PC-3 (cell line): ENCODE results near the gene FBXL7. TPM values are rescaled to one million over a fixed set of nuclear protein-coding genes. Genes with fewer than 3 reads are reported as not detected.

Source experiments
- ATAC-seq: fragments of 200-7000 bp; cut with Tn5 transposase; 2 replicates; pipeline ENCODE4 v1.9.1; 2020; ENCODE audit warnings: mild to moderate bottlenecking, moderate library complexity
- BruUV-seq: library from RNA; stranded (reverse); fragments of 400-500 nt; replicated peaks from 2 replicates; lab custom pipeline; 2021; lab: Mats Ljungman, UMichigan
- CTCF ChIA-PET: fragments of 300-600 bp; sonication (Branson Sonifier 250); formaldehyde crosslinking; loops from one replicate; lab custom pipeline; 2022; ENCODE audit warnings: antibody characterized with exemption; lab: Charles Lee
- POLR2A ChIA-PET: fragments of 300-600 bp; sonication (Branson Sonifier 250); formaldehyde crosslinking; loops from one replicate; lab custom pipeline; 2022; ENCODE audit warnings: antibody characterized with exemption; ENCODE audit not compliant: unreplicated experiment; lab: Charles Lee
- DNase-seq: peaks from one replicate; pipeline ENCODE4 v3.0.0-alpha.2; 2015
- H2AFZ ChIP-seq: fragments of 300-600 bp; sonication (generic); 2 replicates; pipeline ENCODE4 v1.6.0; 2016; ENCODE audit warnings: antibody characterized with exemption, low read length
- H3F3A ChIP-seq: fragments of 300-600 bp; sonication (generic); one replicate; pipeline ENCODE4 v1.6.0; 2017; ENCODE audit warnings: antibody characterized with exemption, low read length, control low read depth, mild to moderate bottlenecking; ENCODE audit not compliant: unreplicated experiment
- H3K27ac ChIP-seq: fragments of 300-600 bp; sonication (generic); 2 replicates; pipeline ENCODE4 v1.5.1; 2016; ENCODE audit warnings: mild to moderate bottlenecking, low read length
- H3K27me3 ChIP-seq: fragments of 300-600 bp; sonication (generic); 2 replicates; pipeline ENCODE4 v1.6.1; 2016; ENCODE audit warnings: low read length, mixed read lengths
- H3K36me3 ChIP-seq: fragments of 300-600 bp; sonication (generic); 2 replicates; pipeline ENCODE4 v1.6.1; 2016; ENCODE audit warnings: low read depth, mixed run types, low read length, mixed read lengths
- H3K4me1 ChIP-seq: fragments of 300-600 bp; sonication (generic); 2 replicates; pipeline ENCODE4 v1.5.1; 2016; ENCODE audit warnings: low read length; ENCODE audit not compliant: insufficient read depth
- H3K4me2 ChIP-seq: fragments of 300-600 bp; sonication (generic); 2 replicates; pipeline ENCODE4 v1.6.0; 2016; ENCODE audit warnings: low read length
- H3K4me3 ChIP-seq: fragments of 300-600 bp; sonication (generic); 2 replicates; pipeline ENCODE4 v1.5.1; 2016; ENCODE audit warnings: mild to moderate bottlenecking, low read length, mixed read lengths
- H3K79me2 ChIP-seq: fragments of 300-600 bp; sonication (generic); 2 replicates; pipeline ENCODE4 v1.6.1; 2017; ENCODE audit warnings: low read length, mixed read lengths
- H3K9ac ChIP-seq: fragments of 300-600 bp; sonication (generic); 2 replicates; pipeline ENCODE4 v1.6.0; 2016; ENCODE audit warnings: mild to moderate bottlenecking, low read length
- H3K9me2 ChIP-seq: fragments of 300-600 bp; sonication (generic); replicated peaks from 2 replicates; pipeline ENCODE4 v1.6.1; 2016; ENCODE audit warnings: mixed run types, low read length, mixed read lengths
- H3K9me3 ChIP-seq: fragments of 300-600 bp; sonication (generic); 2 replicates; pipeline ENCODE4 v1.6.1; 2016; ENCODE audit warnings: low read length, mixed read lengths
- H4K20me1 ChIP-seq: fragments of 300-600 bp; sonication (generic); 2 replicates; pipeline ENCODE4 v1.6.1; 2016; ENCODE audit warnings: low read length, mixed read lengths
- CTCF ChIP-seq: fragments of 300-600 bp; sonication (generic); conservative IDR thresholded peaks from 2 replicates; pipeline ENCODE4 v1.5.1; 2017; ENCODE audit warnings: antibody characterized with exemption, low read depth, mild to moderate bottlenecking, low read length
- EZH2 ChIP-seq: fragments of 300-600 bp; sonication (generic); IDR thresholded peaks from one replicate; pipeline ENCODE4 v1.6.1; 2017; ENCODE audit warnings: antibody characterized with exemption, mild to moderate bottlenecking, low read length; ENCODE audit not compliant: unreplicated experiment
- EZH2phosphoT487 ChIP-seq: fragments of 300-600 bp; sonication (generic); IDR thresholded peaks from 2 replicates; pipeline ENCODE4 v1.6.1; 2018; ENCODE audit warnings: mild to moderate bottlenecking, antibody characterized with exemption, low read length, borderline replicate concordance
- intact Hi-C: fragments of 100-400 bp; cut with micrococcal nuclease; formaldehyde crosslinking; loops from 2 replicates; pipeline ENCODE4 v1.9.0; 2023
- total RNA-seq: library from RNA; depleted of rRNA; stranded (reverse); fragments of >200 nt; gene quantifications from 2 replicates; pipeline ENCODE4 v1.2.3, GENCODE V29; 2014

The FBXL7 gene
- total RNA-seq, 1 experiment from 2014 or later, result 0.18 TPM

GRCh38 chr5:15609076-15609725, 109.2 kb downstream of the FBXL7 start:
- no peak for TF ChIP-seq EZH2phosphoT487
- no peak for TF ChIP-seq EZH2
- no peak for TF ChIP-seq CTCF
- no TSS peak for BruUV-seq
- ChIA-PET POLR2A (no interaction called here), CTCF (no interaction called here)
- Histone ChIP-seq H3K4me2 (no peak overlapping the region), H3K36me3 (no peaks in the 10 kb centered on the region), H3K9me2 (no peaks in the 10 kb centered on the region), H3K79me2 (no peaks in the 10 kb centered on the region), H3K27me3 (no peaks in the 10 kb centered on the region), H3K4me1 (no peaks in the 10 kb centered on the region), H4K20me1 (no peaks in the 10 kb centered on the region), H3K9ac (no peak overlapping the region), H3K27ac (no peak overlapping the region), H3K9me3 (peaks cover 50% of the 10 kb centered on the region), H2AFZ (no peak overlapping the region), H3F3A (no peaks in the 10 kb centered on the region), H3K4me3 (no peak overlapping the region)
- intact Hi-C loops, result no loop called here
- no peak for ATAC-seq
- no peak for DNase-seq

GRCh38 chr5:15610216-15610615, 110.2 kb downstream of the FBXL7 start:
- no peak overlapping the region for H3K4me3 ChIP-seq
- no peak overlapping the region for H3K27ac ChIP-seq
- no peak overlapping the region for H2AFZ ChIP-seq
- no TSS peak for BruUV-seq
- H3K4me1 ChIP-seq, result no peaks in the 10 kb centered on the region
- H3K79me2 ChIP-seq, result no peaks in the 10 kb centered on the region
- H4K20me1 ChIP-seq, result no peaks in the 10 kb centered on the region
- no peaks in the 10 kb centered on the region for H3F3A ChIP-seq
- peaks cover 51% of the 10 kb centered on the region for H3K9me3 ChIP-seq
- no peaks in the 10 kb centered on the region for H3K9me2 ChIP-seq
- H3K4me2 ChIP-seq, result no peak overlapping the region
- H3K9ac ChIP-seq, result no peak overlapping the region
- H3K27me3 ChIP-seq, result no peaks in the 10 kb centered on the region
- DNase-seq (no peak), ATAC-seq (no peak)
- ChIA-PET CTCF (no interaction called here), POLR2A (no interaction called here)
- intact Hi-C loops, result no loop called here
- H3K36me3 ChIP-seq, result no peaks in the 10 kb centered on the region
- TF ChIP-seq CTCF (no peak), EZH2phosphoT487 (no peak), EZH2 (no peak)

- no peak for ATAC-seq
- ChIA-PET POLR2A (no interaction called here), CTCF (no interaction called here)
- Histone ChIP-seq H3K4me2 (no peak overlapping the region), H2AFZ (no peak overlapping the region), H3K27ac (no peak overlapping the region), H3K27me3 (no peaks in the 10 kb centered on the region), H3K36me3 (no peaks in the 10 kb centered on the region), H3K79me2 (no peaks in the 10 kb centered on the region), H3K9me2 (no peaks in the 10 kb centered on the region), H3K4me1 (no peaks in the 10 kb centered on the region), H3K9ac (no peak overlapping the region), H3F3A (no peaks in the 10 kb centered on the region), H3K4me3 (no peak overlapping the region), H4K20me1 (no peaks in the 10 kb centered on the region), H3K9me3 (peaks cover 51% of the 10 kb centered on the region)
- TF ChIP-seq EZH2, result no peak
- TF ChIP-seq CTCF, result no peak
- TF ChIP-seq EZH2phosphoT487, result no peak
- DNase-seq, result no peak
- intact Hi-C loops, result no loop called here
- BruUV-seq, result no TSS peak
Observed at GRCh38 chr5:15611008-15611407, 111.0 kb downstream of the FBXL7 start.
